Measurements from ENCODE around the gene STARD3.
A peak's percentile ranks its signal among the peaks of the same experiment; 100 is the strongest.

- TF ChIP-seq CTCF (IDR thresholded peaks at IDR 0.05), result peak in 2 of 6 experiments; percentile 22 to 33
- peak in 1 of 2 donors; percentile 43 for TF ChIP-seq POLR2A (IDR thresholded peaks at IDR 0.05)
Observed at GRCh38 chr17:39705786-39706348, 68.9 kb downstream of the STARD3 start.

All from Peyer's patch (tissue), 4 donors.